Measurements from ENCODE around the gene GMNN.
"Not testable (repeated sequence)": the region's sequence is repeated elsewhere in the genome, so short reads cannot be mapped to it uniquely, and the experiment has no call there.

DNA sequence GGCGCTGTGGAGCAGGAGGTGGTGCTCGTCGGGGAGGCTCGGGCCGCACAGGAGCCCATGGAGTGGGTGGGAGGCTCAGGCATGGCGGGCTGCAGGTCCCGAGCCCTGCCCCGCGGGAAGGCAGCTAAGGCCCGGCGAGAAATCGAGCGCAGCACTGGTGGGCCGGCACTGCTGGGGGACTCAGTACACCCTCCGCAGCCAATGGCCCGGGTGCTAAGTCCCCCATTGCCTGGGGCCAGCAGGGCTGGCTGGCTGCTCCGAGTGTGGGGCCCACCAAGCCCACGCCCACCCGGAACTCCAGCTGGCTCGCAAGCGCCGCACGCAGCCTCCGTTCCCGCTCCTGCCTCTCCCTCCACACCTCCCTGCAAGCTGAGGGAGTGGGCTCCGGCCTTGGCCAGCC lies 8.8 kb upstream of the GMNN start:
- TF ChIP-seq, protein P1, sequence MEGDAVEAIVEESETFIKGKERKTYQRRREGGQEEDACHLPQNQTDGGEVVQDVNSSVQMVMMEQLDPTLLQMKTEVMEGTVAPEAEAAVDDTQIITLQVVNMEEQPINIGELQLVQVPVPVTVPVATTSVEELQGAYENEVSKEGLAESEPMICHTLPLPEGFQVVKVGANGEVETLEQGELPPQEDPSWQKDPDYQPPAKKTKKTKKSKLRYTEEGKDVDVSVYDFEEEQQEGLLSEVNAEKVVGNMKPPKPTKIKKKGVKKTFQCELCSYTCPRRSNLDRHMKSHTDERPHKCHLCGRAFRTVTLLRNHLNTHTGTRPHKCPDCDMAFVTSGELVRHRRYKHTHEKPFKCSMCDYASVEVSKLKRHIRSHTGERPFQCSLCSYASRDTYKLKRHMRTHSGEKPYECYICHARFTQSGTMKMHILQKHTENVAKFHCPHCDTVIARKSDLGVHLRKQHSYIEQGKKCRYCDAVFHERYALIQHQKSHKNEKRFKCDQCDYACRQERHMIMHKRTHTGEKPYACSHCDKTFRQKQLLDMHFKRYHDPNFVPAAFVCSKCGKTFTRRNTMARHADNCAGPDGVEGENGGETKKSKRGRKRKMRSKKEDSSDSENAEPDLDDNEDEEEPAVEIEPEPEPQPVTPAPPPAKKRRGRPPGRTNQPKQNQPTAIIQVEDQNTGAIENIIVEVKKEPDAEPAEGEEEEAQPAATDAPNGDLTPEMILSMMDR (IDR thresholded peaks at IDR 0.05): not testable (repeated sequence)
- not testable (repeated sequence) for TF ChIP-seq POLR2AphosphoS5 (IDR thresholded peaks at IDR 0.05; ENCODE audit: low read depth, low read length); SIN3A (IDR thresholded peaks at IDR 0.05; ENCODE audit: borderline replicate concordance, insufficient read depth, low read depth, low read length)

Measured in Panc1 (cell line).